ENCODE data around the gene SFT2D2. TPM values are rescaled to one million over a fixed set of nuclear protein-coding genes. Genes with fewer than 3 reads are reported as not detected.
"Not testable (repeated sequence)": the region's sequence is repeated elsewhere in the genome, so short reads cannot be mapped to it uniquely, and the experiment has no call there.

The SFT2D2 gene
- total RNA-seq, 1 donor from 2014 or later, result 52.9 TPM

- H3K27ac Mint-ChIP-seq (ENCODE audit: unreplicated experiment), result no peak overlapping the region
Observed at GRCh38 chr1:168206111-168206510, 19.7 kb upstream of the SFT2D2 start.

DNA sequence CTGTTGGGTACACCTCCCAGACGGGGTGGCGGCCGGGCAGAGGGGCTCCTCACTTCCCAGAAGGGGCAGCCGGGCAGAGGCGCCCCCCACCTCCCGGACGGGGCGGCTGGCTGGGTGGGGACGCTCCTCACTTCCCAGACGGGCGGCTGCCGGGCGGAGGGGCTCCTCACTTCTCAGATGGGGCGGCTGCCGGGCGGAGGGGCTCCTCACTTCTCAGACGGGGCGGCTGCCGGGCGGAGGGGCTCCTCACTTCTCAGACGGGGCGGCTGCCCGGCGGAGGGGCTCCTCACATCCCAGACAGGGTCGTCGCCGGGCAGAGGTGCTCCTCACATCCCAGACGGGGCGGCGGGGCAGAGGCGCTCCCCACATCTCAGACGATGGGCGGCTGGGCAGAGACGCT lies 18.1 kb upstream of the SFT2D2 start:
- H3K9me3 Mint-ChIP-seq, result peaks cover 19% of the 10 kb centered on the region
- not testable (repeated sequence) for DNase-seq (ENCODE audit: low read depth, low spot score); H3K27ac Mint-ChIP-seq (ENCODE audit: unreplicated experiment)

More at GRCh38 chr1:168206111-168206510, 19.7 kb upstream of the SFT2D2 start:
- H3K4me3 Mint-ChIP-seq, result no peak overlapping the region
- peaks cover 33% of the 10 kb centered on the region for H3K36me3 Mint-ChIP-seq (ENCODE audit: low read depth)
- DNase-seq (ENCODE audit: low read depth, low spot score), result no peak
- peaks cover 7% of the 10 kb centered on the region for H3K4me1 Mint-ChIP-seq
- TF ChIP-seq, protein P1, sequence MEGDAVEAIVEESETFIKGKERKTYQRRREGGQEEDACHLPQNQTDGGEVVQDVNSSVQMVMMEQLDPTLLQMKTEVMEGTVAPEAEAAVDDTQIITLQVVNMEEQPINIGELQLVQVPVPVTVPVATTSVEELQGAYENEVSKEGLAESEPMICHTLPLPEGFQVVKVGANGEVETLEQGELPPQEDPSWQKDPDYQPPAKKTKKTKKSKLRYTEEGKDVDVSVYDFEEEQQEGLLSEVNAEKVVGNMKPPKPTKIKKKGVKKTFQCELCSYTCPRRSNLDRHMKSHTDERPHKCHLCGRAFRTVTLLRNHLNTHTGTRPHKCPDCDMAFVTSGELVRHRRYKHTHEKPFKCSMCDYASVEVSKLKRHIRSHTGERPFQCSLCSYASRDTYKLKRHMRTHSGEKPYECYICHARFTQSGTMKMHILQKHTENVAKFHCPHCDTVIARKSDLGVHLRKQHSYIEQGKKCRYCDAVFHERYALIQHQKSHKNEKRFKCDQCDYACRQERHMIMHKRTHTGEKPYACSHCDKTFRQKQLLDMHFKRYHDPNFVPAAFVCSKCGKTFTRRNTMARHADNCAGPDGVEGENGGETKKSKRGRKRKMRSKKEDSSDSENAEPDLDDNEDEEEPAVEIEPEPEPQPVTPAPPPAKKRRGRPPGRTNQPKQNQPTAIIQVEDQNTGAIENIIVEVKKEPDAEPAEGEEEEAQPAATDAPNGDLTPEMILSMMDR (conservative IDR thresholded peaks at IDR 0.05), result no peak
- peaks cover 14% of the 10 kb centered on the region for H3K9me3 Mint-ChIP-seq
- no peaks in the 10 kb centered on the region for H3K27me3 Mint-ChIP-seq (ENCODE audit: low read depth)

DNA sequence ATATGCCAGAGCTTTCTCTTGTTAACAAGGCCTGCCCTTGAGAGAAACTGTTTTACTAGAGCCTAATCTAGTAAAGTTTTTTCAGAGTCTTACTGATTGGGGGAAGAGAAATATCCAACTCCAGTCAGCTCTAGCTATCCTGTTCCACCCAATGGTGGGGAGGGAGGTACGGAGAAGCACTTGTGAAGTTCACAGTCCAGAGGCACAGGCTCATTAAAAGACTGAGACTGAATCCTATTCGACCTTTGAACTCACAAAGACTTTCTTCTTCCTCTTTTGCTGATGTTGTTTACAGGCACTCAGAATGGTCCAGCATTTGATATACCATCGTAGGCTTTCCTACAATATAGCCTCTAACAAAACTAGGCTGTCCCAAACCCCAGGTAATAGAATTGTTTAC lies 15.5 kb upstream of the SFT2D2 start:
- DNase-seq (ENCODE audit: low read depth, low spot score), result no peak
- H3K9me3 Mint-ChIP-seq, result peaks cover 31% of the 10 kb centered on the region
- TF ChIP-seq, protein P1 (conservative IDR thresholded peaks at IDR 0.05), result no peak
- H3K27me3 Mint-ChIP-seq (ENCODE audit: low read depth), result no peaks in the 10 kb centered on the region
- H3K4me1 Mint-ChIP-seq, result no peaks in the 10 kb centered on the region
- H3K36me3 Mint-ChIP-seq (ENCODE audit: low read depth), result peaks cover 17% of the 10 kb centered on the region
- H3K4me3 Mint-ChIP-seq, result no peak overlapping the region
- no peak overlapping the region for H3K27ac Mint-ChIP-seq (ENCODE audit: unreplicated experiment)

More for the DNA sequence above, 18.1 kb upstream of the SFT2D2 start:
- H3K36me3 Mint-ChIP-seq (ENCODE audit: low read depth), result peaks cover 35% of the 10 kb centered on the region
- not testable (repeated sequence) for H3K27me3 Mint-ChIP-seq (ENCODE audit: low read depth); H3K4me3 Mint-ChIP-seq; H3K4me1 Mint-ChIP-seq

DNA sequence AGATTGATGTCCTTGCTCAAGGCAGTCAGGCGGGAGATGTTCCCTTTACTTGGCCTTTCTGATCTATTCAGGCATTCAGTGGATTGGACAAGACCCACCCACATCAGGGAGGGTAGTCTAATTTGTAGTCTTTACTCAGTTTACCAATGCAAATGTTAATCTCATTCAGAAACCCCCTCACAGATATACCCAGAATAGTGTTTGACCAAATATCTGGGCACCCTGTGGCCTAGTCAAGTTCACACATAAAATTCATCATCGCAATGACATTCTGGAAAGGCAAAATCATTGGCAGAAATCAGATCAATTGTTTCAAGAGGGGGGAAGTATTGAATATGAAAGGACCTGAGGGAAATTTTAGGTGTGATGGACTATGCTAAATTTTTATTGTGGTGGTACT lies 12.5 kb upstream of the SFT2D2 start:
- TF ChIP-seq, protein P1 (conservative IDR thresholded peaks at IDR 0.05), result no peak
- H3K9me3 Mint-ChIP-seq, result peaks cover 24% of the 10 kb centered on the region
- H3K36me3 Mint-ChIP-seq (ENCODE audit: low read depth), result peaks cover 8% of the 10 kb centered on the region
- no peak overlapping the region for H3K4me3 Mint-ChIP-seq
- H3K27ac Mint-ChIP-seq (ENCODE audit: unreplicated experiment), result no peak overlapping the region
- no peak for DNase-seq (ENCODE audit: low read depth, low spot score)
- H3K4me1 Mint-ChIP-seq, result no peaks in the 10 kb centered on the region
- H3K27me3 Mint-ChIP-seq (ENCODE audit: low read depth), result no peaks in the 10 kb centered on the region

GRCh38 chr1:168216171-168216570 lies 9.6 kb upstream of the SFT2D2 start:
- TF ChIP-seq, protein P1 (conservative IDR thresholded peaks at IDR 0.05), result no peak
- H3K36me3 Mint-ChIP-seq (ENCODE audit: low read depth), result peaks cover 4% of the 10 kb centered on the region
- peaks cover 16% of the 10 kb centered on the region for H3K9me3 Mint-ChIP-seq
- H3K4me1 Mint-ChIP-seq, result peaks cover 4% of the 10 kb centered on the region
- no peak overlapping the region for H3K27ac Mint-ChIP-seq (ENCODE audit: unreplicated experiment)
- no peaks in the 10 kb centered on the region for H3K27me3 Mint-ChIP-seq (ENCODE audit: low read depth)
- no peak overlapping the region for H3K4me3 Mint-ChIP-seq
- DNase-seq (ENCODE audit: low read depth, low spot score), result no peak

DNA sequence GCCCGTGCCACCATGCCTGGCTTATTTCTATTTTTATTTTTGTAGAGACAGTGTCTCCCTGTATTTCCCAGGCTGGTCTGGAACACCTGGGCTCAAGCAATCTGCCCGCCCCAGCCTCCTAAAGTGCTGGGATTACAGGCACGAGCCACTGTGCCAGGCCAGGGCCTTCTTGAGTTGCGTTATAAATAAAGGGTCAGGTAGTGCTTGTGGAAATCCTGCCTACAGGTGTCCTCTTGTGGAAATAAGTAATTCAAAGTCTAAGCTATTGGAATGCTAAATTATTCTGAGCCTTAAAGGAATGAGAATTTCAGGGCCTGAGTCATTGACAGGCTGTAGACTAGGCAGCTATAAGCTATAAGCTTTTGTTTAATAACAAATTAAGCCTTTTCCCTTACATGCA lies 8.1 kb upstream of the SFT2D2 start:
- no peaks in the 10 kb centered on the region for H3K27me3 Mint-ChIP-seq (ENCODE audit: low read depth)
- H3K27ac Mint-ChIP-seq (ENCODE audit: unreplicated experiment), result no peak overlapping the region

More for the DNA sequence above, 8.1 kb upstream of the SFT2D2 start:
- Mint-ChIP-seq H3K4me1 (peaks cover 4% of the 10 kb centered on the region), H3K4me3 (no peak overlapping the region), H3K36me3 (ENCODE audit: low read depth) (no peaks in the 10 kb centered on the region), H3K9me3 (peaks cover 12% of the 10 kb centered on the region)
- TF ChIP-seq, protein P1 (conservative IDR thresholded peaks at IDR 0.05), result no peak
- DNase-seq (ENCODE audit: low read depth, low spot score), result no peak
